ENCODE data around the gene TCEAL5.

- TF ChIP-seq POLR2AphosphoS5 (IDR thresholded peaks at IDR 0.05) = no peak
- no peak for TF ChIP-seq CTCF (IDR thresholded peaks at IDR 0.05)
These were observed 28.2 kb upstream of the TCEAL5 start for GRCh38 chrX:103304705-103305104.
